H1 (cell line): Measurements from ENCODE around the gene CGREF1. TPM values are rescaled to one million over a fixed set of nuclear protein-coding genes. Genes with fewer than 3 reads are reported as not detected.

ENCODE experiments used
- CTCF ChIA-PET: fragments of 300-600 bp; sonication (Branson Sonifier 250); formaldehyde crosslinking; loops from one replicate; lab custom pipeline; 2021; ENCODE audit not compliant: partially characterized antibody; lab: Charles Lee
- POLR2A ChIA-PET: fragments of 300-600 bp; sonication (Branson Sonifier 250); formaldehyde crosslinking; loops from one replicate; lab custom pipeline; 2021; ENCODE audit warnings: inconsistent platforms; ENCODE audit not compliant: partially characterized antibody; lab: Charles Lee
- DNase-seq, 2 experiments: peaks; one replicate each; pipeline versions ENCODE4 v3.0.0 to v3.0.0-alpha.2; 2010 to 2022; ENCODE audit warnings: low spot score in 2 of 2, low read depth in 1 of 2, mixed read lengths in 1 of 2
- FAIRE-seq: peaks from 2 replicates; lab custom pipeline; 2011; peaks lifted over from hg19 to GRCh38; lab: Jason Lieb, UNC
- H2AFZ ChIP-seq: 2 replicates; pipeline ENCODE4 v1.8.1; 2012; ENCODE audit warnings: low read length, inconsistent platforms
- H2AK5ac ChIP-seq: 2 replicates; pipeline ENCODE4 v1.6.1; 2013; ENCODE audit warnings: low read depth, low read length
- H2BK120ac ChIP-seq: replicated peaks from 2 replicates; pipeline ENCODE3; 2013; ENCODE audit warnings: low read depth, low read length, inconsistent platforms
- H2BK12ac ChIP-seq: 2 replicates; pipeline ENCODE4 v1.6.1; 2013; ENCODE audit warnings: low read depth, low read length
- H2BK15ac ChIP-seq: 2 replicates; pipeline ENCODE4 v1.6.1; 2013; ENCODE audit warnings: low read length
- H2BK20ac ChIP-seq: 2 replicates; pipeline ENCODE4 v1.6.1; 2013; ENCODE audit warnings: low read length
- H2BK5ac ChIP-seq: 2 replicates; pipeline ENCODE4 v1.6.1; 2013; ENCODE audit warnings: low read depth, low read length
- H3K14ac ChIP-seq: 2 replicates; pipeline ENCODE4 v1.6.1; 2013; ENCODE audit warnings: inconsistent platforms; ENCODE audit not compliant: insufficient read length
- H3K18ac ChIP-seq: 2 replicates; pipeline ENCODE4 v1.6.1; 2013; ENCODE audit warnings: low read length; ENCODE audit errors: extremely low read depth
- H3K23ac ChIP-seq: 2 replicates; pipeline ENCODE4 v1.6.1; 2013; ENCODE audit warnings: inconsistent platforms; ENCODE audit not compliant: insufficient read length
- H3K23me2 ChIP-seq: 2 replicates; pipeline ENCODE4 v1.6.1; 2013; ENCODE audit warnings: low read depth, low read length
- H3K27ac ChIP-seq: 2 replicates; pipeline ENCODE4 v1.6.1; 2011; ENCODE audit warnings: low read depth, low read length, inconsistent platforms
- H3K27me3 ChIP-seq, 4 experiments: replicated peaks in 1 of 4; 1 replicate in 1 of 4; 2 replicates in 3 of 4; pipeline versions ENCODE4 v1.6.1 to v1.8.1; 2011 to 2013; ENCODE audit warnings: low read length in 3 of 4, mild to moderate bottlenecking in 3 of 4, inconsistent platforms in 2 of 4, mixed read lengths in 2 of 4, moderate library complexity in 1 of 4; ENCODE audit not compliant: control insufficient read depth in 3 of 4, insufficient read depth in 3 of 4; ENCODE audit errors: extremely low read depth in 1 of 4
- H3K36me3 ChIP-seq, 4 experiments: 2 replicates each; pipeline versions ENCODE4 v1.6.1 to v1.8.1; 2011 to 2013; ENCODE audit warnings: mild to moderate bottlenecking in 4 of 4, low read length in 3 of 4, moderate library complexity in 2 of 4, control low read depth in 1 of 4, inconsistent platforms in 1 of 4; ENCODE audit not compliant: insufficient read depth in 4 of 4, control insufficient read depth in 2 of 4
- H3K4ac ChIP-seq: replicated peaks from 2 replicates; pipeline ENCODE3; 2013; ENCODE audit warnings: low read length, low read depth, mixed read lengths, inconsistent platforms; ENCODE audit not compliant: insufficient read length
- H3K4me1 ChIP-seq, 4 experiments: replicated peaks in 1 of 4; 1 replicate in 1 of 4; 2 replicates in 3 of 4; pipeline versions ENCODE4 v1.6.1 to v1.8.1; 2011 to 2013; ENCODE audit warnings: low read length in 3 of 4, inconsistent platforms in 2 of 4, mixed read lengths in 1 of 4; ENCODE audit not compliant: insufficient read depth in 4 of 4, control insufficient read depth in 3 of 4
- H3K4me2 ChIP-seq, 2 experiments: 2 replicates each; pipeline versions ENCODE4 v1.6.1 to v1.8.1; 2011 to 2013; ENCODE audit warnings: low read depth in 2 of 2, low read length in 2 of 2, control low read depth in 1 of 2, inconsistent platforms in 1 of 2, mild to moderate bottlenecking in 1 of 2; ENCODE audit not compliant: insufficient read depth in 1 of 2
- H3K4me3 ChIP-seq, 4 experiments: fragments of 200-600, 300-600 bp in 1 of 4; sonication (generic), shearing (Covaris generic), sonication (Bioruptor Twin) in 1 of 4; 2 replicates each; pipeline versions ENCODE4 v1.5.1 to v1.8.1; 2011 to 2016; ENCODE audit warnings: low read length in 4 of 4, low read depth in 3 of 4, control low read depth in 2 of 4, inconsistent platforms in 2 of 4, mild to moderate bottlenecking in 2 of 4, mixed read lengths in 1 of 4, moderate library complexity in 1 of 4; ENCODE audit not compliant: insufficient read depth in 2 of 4; ENCODE audit errors: extremely low read depth in 1 of 4
- H3K56ac ChIP-seq: replicated peaks from 2 replicates; pipeline ENCODE3; 2013; ENCODE audit warnings: low read depth, mild to moderate bottlenecking, mixed read lengths, low read length, inconsistent platforms; ENCODE audit not compliant: insufficient read length
- H3K79me1 ChIP-seq: 2 replicates; pipeline ENCODE4 v1.6.1; 2013; ENCODE audit warnings: low read depth, low read length, control low read depth
- H3K79me2 ChIP-seq, 2 experiments: 2 replicates each; pipeline versions ENCODE4 v1.6.1 to v1.8.1; 2012 to 2013; ENCODE audit warnings: low read length in 2 of 2, mild to moderate bottlenecking in 2 of 2, inconsistent platforms in 1 of 2; ENCODE audit not compliant: insufficient read depth in 2 of 2, control insufficient read depth in 1 of 2
- H3K9ac ChIP-seq, 4 experiments: replicated peaks in 1 of 4; 1 replicate in 1 of 4; 2 replicates in 3 of 4; pipeline versions ENCODE4 v1.6.1 to v1.8.1; 2011 to 2013; ENCODE audit warnings: low read depth in 3 of 4, low read length in 3 of 4, control low read depth in 2 of 4, mild to moderate bottlenecking in 2 of 4, moderate library complexity in 2 of 4, inconsistent platforms in 1 of 4; ENCODE audit errors: extremely low read depth in 1 of 4
- H3K9me3 ChIP-seq, 2 experiments: 2 replicates each; pipeline versions ENCODE4 v1.6.1 to v1.8.1; 2012 to 2013; ENCODE audit warnings: mild to moderate bottlenecking in 2 of 2, moderate library complexity in 2 of 2, control low read depth in 1 of 2, inconsistent platforms in 1 of 2, low read depth in 1 of 2, low read length in 1 of 2, mixed read lengths in 1 of 2; ENCODE audit not compliant: insufficient read depth in 2 of 2
- H4K20me1 ChIP-seq, 2 experiments: replicated peaks in 1 of 2; 2 replicates each; pipeline versions ENCODE3 to v1.8.1; 2011 to 2013; ENCODE audit warnings: inconsistent platforms in 2 of 2, low read length in 2 of 2, mild to moderate bottlenecking in 1 of 2; ENCODE audit not compliant: insufficient read depth in 2 of 2, control insufficient read depth in 1 of 2
- H4K5ac ChIP-seq: 2 replicates; pipeline ENCODE4 v1.6.1; 2013; ENCODE audit warnings: low read length, low read depth, mixed read lengths, inconsistent platforms; ENCODE audit not compliant: insufficient read length
- H4K8ac ChIP-seq: 2 replicates; pipeline ENCODE4 v1.8.0; 2013; ENCODE audit warnings: mild to moderate bottlenecking, moderate library complexity, low read length, inconsistent platforms; ENCODE audit not compliant: insufficient read depth; ENCODE audit errors: extremely low read depth
- H4K91ac ChIP-seq: replicated peaks from 2 replicates; pipeline ENCODE3; 2013; ENCODE audit warnings: low read length, mixed read lengths, inconsistent platforms; ENCODE audit not compliant: insufficient read length
- CBX5 ChIP-seq: fragments of 300-800, 300-1000 bp; sonication (generic); IDR thresholded peaks from 2 replicates; pipeline ENCODE4 v1.7.1; 2016; ENCODE audit warnings: antibody characterized with exemption, low read length, low read depth
- CHD1 ChIP-seq: IDR thresholded peaks from 2 replicates; pipeline ENCODE4 v1.6.1; 2012; ENCODE audit warnings: low read depth, low read length, improper control_type of control experiment
- NRF1 ChIP-seq: IDR thresholded peaks from 2 replicates; pipeline ENCODE4 v1.6.1; 2011; ENCODE audit warnings: mild to moderate bottlenecking, low read depth, low read length, improper control_type of control experiment
- RAD21 ChIP-seq, 2 experiments: IDR thresholded peaks in 1 of 2; conservative IDR thresholded peaks in 1 of 2; 2 replicates each; pipeline ENCODE4 v1.6.1; 2011; ENCODE audit warnings: low read depth in 2 of 2, low read length in 2 of 2, improper control_type of control experiment in 1 of 2, inconsistent platforms in 1 of 2, mild to moderate bottlenecking in 1 of 2, moderate library complexity in 1 of 2
- SAP30 ChIP-seq: fragments of 300-600 bp; sonication (generic); IDR thresholded peaks from 2 replicates; pipeline ENCODE4 v1.7.1; 2012; ENCODE audit warnings: low read length, moderate library complexity, mild to moderate bottlenecking, inconsistent platforms; ENCODE audit not compliant: insufficient read depth, insufficient replicate concordance
- SIX5 ChIP-seq: IDR thresholded peaks from 2 replicates; pipeline ENCODE4 v1.6.1; 2011; ENCODE audit warnings: mild to moderate bottlenecking, low read depth, low read length
- SP1 ChIP-seq: IDR thresholded peaks from 2 replicates; pipeline ENCODE4 v1.6.1; 2011; ENCODE audit warnings: low read depth, low read length
- TAF7 ChIP-seq: optimal IDR thresholded peaks from 2 replicates; pipeline ENCODE3; 2011; ENCODE audit warnings: low read depth, mild to moderate bottlenecking, inconsistent platforms, low read length, moderate library complexity, borderline replicate concordance
- YY1 ChIP-seq: IDR thresholded peaks from 2 replicates; pipeline ENCODE4 v1.6.1; 2011; ENCODE audit warnings: low read depth, mild to moderate bottlenecking, low read length
- WGBS, 2 experiments: shearing (Covaris generic) in 1 of 2; methylation state at CpG; one replicate each; pipeline versions ENCODE4 v1.1.6 to v1.1.7; 2013 to 2015; ENCODE audit warnings: low lambda C conversion rate in 2 of 2, mixed read lengths in 2 of 2, inconsistent platforms in 1 of 2, low coverage in 1 of 2, missing lambda C conversion rate in 1 of 2; ENCODE audit not compliant: insufficient replicate concordance in 2 of 2, insufficient coverage in 1 of 2, insufficient read length in 1 of 2; ENCODE audit errors: extremely low coverage in 1 of 2, missing lambda C conversion rate in 1 of 2; 5-methylcytosine and 5-hydroxymethylcytosine counted together
- polyA plus RNA-seq, 7 experiments: library from polyadenylated mRNA; depleted of rRNA in 3 of 7; stranded (reverse) in 5 of 7; unstranded in 2 of 7; fragments of >200 nt in 5 of 7; fragments of 200-250 nt in 2 of 7; gene quantifications; 1 replicate in 5 of 7; 2 replicates in 1 of 7; 4 replicates in 1 of 7; pipeline versions ENCODE4 v1.2.1 to v1.2.3, GENCODE V29; 2011 to 2013; ENCODE audit warnings: missing spikeins in 2 of 7, mixed read lengths in 2 of 7
- total RNA-seq: library from RNA; stranded (reverse); fragmentation: NEBNext Ultra II Directional; extraction: Animal tissue kit (Norgen Biotek cat#: 25700); gene quantifications from 2 replicates; pipeline ENCODE4 v1.2.1, GENCODE V29; 2021

CGREF1 gene
- total and polyA plus RNA-seq, 2 of the 8 experiments (the other 6 are each of a cell fraction or from before 2014, with no cell fraction given), result 2.5 to 3.4 TPM

GRCh38 chr2:27122791-27123190 lies 3.9 kb upstream of the CGREF1 start:
- Histone ChIP-seq H2BK12ac (0 out of 2 replicates have a peak overlapping the region, but pooled peaks have one; percentile 20), H2BK5ac (no peak overlapping the region), H3K4me1 (peaks cover 0 to 19% (median 12%) of the 10 kb centered on the region in 4 experiments; a peak in 6 of 7 replicates), H3K79me2 (no peaks in the 10 kb centered on the region), H3K4me3 (peak overlapping the region in 1 of 4 experiments; percentile 68; a peak in 2 of 8 replicates), H3K9ac (no peak overlapping the region), H3K23me2 (peaks cover 15% of the 10 kb centered on the region), H2AK5ac (no peak overlapping the region), H2AFZ (no peak overlapping the region), H3K36me3 (no peaks in the 10 kb centered on the region), H3K56ac (no peak overlapping the region), H4K91ac (no peak overlapping the region), H3K14ac (no peak overlapping the region), H2BK15ac (no peak overlapping the region), H3K4ac (no peak overlapping the region), H3K79me1 (no peaks in the 10 kb centered on the region), H4K5ac (no peak overlapping the region), H3K23ac (no peak overlapping the region), H3K27me3 (peaks cover 8 to 58% (median 45%) of the 10 kb centered on the region in 4 experiments), H3K27ac (no peak overlapping the region), H3K18ac (no peak overlapping the region), H4K20me1 (no peaks in the 10 kb centered on the region), H2BK20ac (no peak overlapping the region), H3K9me3 (no peaks in the 10 kb centered on the region), H2BK120ac (no peak overlapping the region), H3K4me2 (peak overlapping the region in 1 of 2 experiments; percentile 55; a peak in 1 of 4 replicates), H4K8ac (no peak overlapping the region)
- FAIRE-seq (no peak), DNase-seq (no peak)
- ChIA-PET CTCF (interaction anchor here (1.1 to 3.8 kb wide), 6 partner anchors 11 to 85 kb away, joined by 3 to 38 read pairs (median 3); partner anchors contain the start of gene PREB), POLR2A (interaction anchor here (0.9 to 2.7 kb wide), 8 partner anchors 9 to 125 kb away, joined by 3 to 24 read pairs (median 4); partner anchors contain the start of genes OST4 and PREB)
- WGBS, 2 experiments, result 97% methylated on average over 7 of the region's 7 CpGs; no CpG with 5 or more reads in 1 of the 2 experiments
- no peak for TF ChIP-seq SIX5
- no peak for TF ChIP-seq CBX5
- no peak for TF ChIP-seq NRF1
- no peak for TF ChIP-seq SAP30
- TF ChIP-seq YY1, result no peak
- no peak for TF ChIP-seq TAF7
- TF ChIP-seq CHD1, result no peak
- TF ChIP-seq RAD21 (IDR thresholded peaks at IDR 0.05 in 1 of 2, conservative IDR thresholded peaks at IDR 0.05 in 1 of 2; ENCODE audit: low read depth in 2 of 2, low read length in 2 of 2), result no peak
- TF ChIP-seq SP1, result no peak
